NCI-H1417 treated with DMSO at 0.1 percent for 48 hours (cell line): ENCODE results near the gene PPP4R3B.
"Not testable (repeated sequence)": the region's sequence is repeated elsewhere in the genome, so short reads cannot be mapped to it uniquely, and the experiment has no call there.

ENCODE experiments used
- DNase-seq: peaks from one replicate; lab custom pipeline; 2025; lab: John Stamatoyannopoulos, UW

Gene PPP4R3B

GRCh38 chr2:55595536-55595935, 21.9 kb downstream of the PPP4R3B start:
- DNase-seq, result no peak

GRCh38 chr2:55592130-55592529, 25.3 kb downstream of the PPP4R3B start:
- DNase-seq, result no peak

- no peak for DNase-seq
Observed at GRCh38 chr2:55590810-55591440, 26.5 kb downstream of the PPP4R3B start.

GRCh38 chr2:55585451-55586080, 31.9 kb downstream of the PPP4R3B start:
- DNase-seq, result no peak

GRCh38 chr2:55581874-55582547, 35.4 kb downstream of the PPP4R3B start:
- DNase-seq, result no peak

GRCh38 chr2:55581435-55581834, 36.0 kb downstream of the PPP4R3B start:
- DNase-seq, result no peak

GRCh38 chr2:55569002-55569401, 48.4 kb downstream of the PPP4R3B start:
- not testable (repeated sequence) for DNase-seq

GRCh38 chr2:55567298-55567697, 50.1 kb downstream of the PPP4R3B start:
- DNase-seq, result no peak

GRCh38 chr2:55565613-55566012, 51.8 kb downstream of the PPP4R3B start:
- DNase-seq, result no peak

GRCh38 chr2:55560855-55561254, 56.6 kb downstream of the PPP4R3B start:
- DNase-seq, result no peak

GRCh38 chr2:55556809-55557208, 60.6 kb downstream of the PPP4R3B start:
- no peak for DNase-seq

- no peak for DNase-seq
Observed at GRCh38 chr2:55555977-55556376, 61.4 kb downstream of the PPP4R3B start.

GRCh38 chr2:55553321-55553720, 64.1 kb downstream of the PPP4R3B start:
- DNase-seq, result no peak

GRCh38 chr2:55550368-55551102, 66.9 kb downstream of the PPP4R3B start:
- DNase-seq, result no peak

GRCh38 chr2:55547679-55548078, 69.7 kb downstream of the PPP4R3B start:
- not testable (repeated sequence) for DNase-seq

GRCh38 chr2:55547001-55547400, 70.4 kb downstream of the PPP4R3B start:
- no peak for DNase-seq

- no peak for DNase-seq
Observed at GRCh38 chr2:55530539-55531081, 86.8 kb downstream of the PPP4R3B start.

GRCh38 chr2:55526174-55526573, 91.2 kb downstream of the PPP4R3B start:
- no peak for DNase-seq

GRCh38 chr2:55524884-55525437, 92.5 kb downstream of the PPP4R3B start:
- no peak for DNase-seq

GRCh38 chr2:55519938-55520885, 97.2 kb downstream of the PPP4R3B start:
- no peak for DNase-seq

GRCh38 chr2:55518841-55519165, 98.6 kb downstream of the PPP4R3B start:
- no peak for DNase-seq
